GM23248 (cell line): Measurements from ENCODE around the gene ZNF628. TPM values are rescaled to one million over a fixed set of nuclear protein-coding genes. Genes with fewer than 3 reads are reported as not detected.
A peak's percentile ranks its signal among the peaks of the same experiment; 100 is the strongest.

Experiments used
- DNase-seq: peaks from one replicate; pipeline ENCODE4 v3.0.0-alpha.2; 2015
- H2AFZ ChIP-seq: fragments of 200-600 bp; sonication (generic); 2 replicates; pipeline ENCODE4 v1.6.1; 2016; ENCODE audit warnings: antibody characterized with exemption
- H3F3A ChIP-seq: fragments of 200-600 bp; sonication (generic); 2 replicates; pipeline ENCODE4 v1.6.1; 2016; ENCODE audit warnings: mild to moderate bottlenecking, antibody characterized with exemption, mixed run types; ENCODE audit not compliant: insufficient read depth
- H3K27ac ChIP-seq: fragments of 200-600 bp; sonication (generic); 2 replicates; pipeline ENCODE4 v1.5.1; 2016; ENCODE audit warnings: mild to moderate bottlenecking
- H3K27me3 ChIP-seq: fragments of 200-600 bp; sonication (generic); replicated peaks from 2 replicates; pipeline ENCODE4 v1.6.1; 2016; ENCODE audit warnings: mild to moderate bottlenecking; ENCODE audit not compliant: insufficient read depth
- H3K36me3 ChIP-seq: fragments of 200-600 bp; sonication (generic); 2 replicates; pipeline ENCODE4 v1.6.1; 2016; ENCODE audit warnings: low read depth, mild to moderate bottlenecking
- H3K4me1 ChIP-seq: fragments of 200-600 bp; sonication (generic); 2 replicates; pipeline ENCODE4 v1.6.1; 2016; ENCODE audit warnings: mild to moderate bottlenecking; ENCODE audit not compliant: insufficient read depth
- H3K4me2 ChIP-seq: fragments of 200-600 bp; sonication (generic); one replicate; pipeline ENCODE4 v1.6.1; 2016; ENCODE audit warnings: mild to moderate bottlenecking; ENCODE audit not compliant: unreplicated experiment
- H3K4me3 ChIP-seq: fragments of 200-600 bp; sonication (generic); 2 replicates; pipeline ENCODE4 v1.5.1; 2016; ENCODE audit warnings: mild to moderate bottlenecking
- H3K79me2 ChIP-seq: fragments of 200-600 bp; sonication (generic); 2 replicates; pipeline ENCODE4 v1.6.1; 2016; ENCODE audit warnings: mild to moderate bottlenecking; ENCODE audit not compliant: insufficient read depth
- H3K9ac ChIP-seq: fragments of 200-600 bp; sonication (generic); 2 replicates; pipeline ENCODE4 v1.6.1; 2016; ENCODE audit warnings: mild to moderate bottlenecking
- H3K9me2 ChIP-seq: fragments of 200-600 bp; sonication (generic); 2 replicates; pipeline ENCODE4 v1.6.1; 2016; ENCODE audit warnings: mixed run types, mild to moderate bottlenecking, moderate library complexity; ENCODE audit not compliant: insufficient read depth
- H3K9me3 ChIP-seq: fragments of 200-600 bp; sonication (generic); one replicate; pipeline ENCODE4 v1.6.1; 2017; ENCODE audit warnings: low read depth
- H4K20me1 ChIP-seq: fragments of 200-600 bp; sonication (generic); 2 replicates; pipeline ENCODE4 v1.6.0; 2016; ENCODE audit not compliant: insufficient read depth
- EZH2 ChIP-seq: fragments of 200-600 bp; sonication (generic); IDR thresholded peaks from 2 replicates; pipeline ENCODE4 v1.6.1; 2018; ENCODE audit warnings: antibody characterized with exemption, mild to moderate bottlenecking; ENCODE audit not compliant: insufficient read depth, poor library complexity, severe bottlenecking
- EZH2phosphoT487 ChIP-seq: fragments of 200-600 bp; sonication (generic); IDR thresholded peaks from 2 replicates; pipeline ENCODE4 v1.6.1; 2018; ENCODE audit warnings: antibody characterized with exemption, moderate library complexity, mild to moderate bottlenecking, low read depth; ENCODE audit not compliant: insufficient read depth
- WGBS, 2 experiments: methylation state at CpG; one replicate each; pipeline ENCODE4 v1.1.6; 2015 to 2017; ENCODE audit warnings: low lambda C conversion rate in 2 of 2, low coverage in 1 of 2; ENCODE audit errors: missing lambda C conversion rate in 2 of 2; 5-methylcytosine and 5-hydroxymethylcytosine counted together
- in situ Hi-C: fragments of 300-500 bp; cut with MboI; formaldehyde crosslinking; loops from 2 replicates; pipeline ENCODE4 v1.15.0; 2020
- polyA plus RNA-seq: library from polyadenylated mRNA; unstranded; fragments of >200 nt; fragmentation: Nextera tagmentation; extraction: Ambion mirVana; gene quantifications from 2 replicates; pipeline ENCODE4 v1.2.1, GENCODE V29; 2016
- total RNA-seq: library from RNA; depleted of rRNA; stranded (reverse); fragments of >200 nt; shearing (Covaris generic); gene quantifications from 2 replicates; pipeline ENCODE4 v1.2.3, GENCODE V29; 2014

ZNF628 gene
- total and polyA plus RNA-seq, 2 experiments from 2014 or later = 1.1 to 1.7 TPM

DNA sequence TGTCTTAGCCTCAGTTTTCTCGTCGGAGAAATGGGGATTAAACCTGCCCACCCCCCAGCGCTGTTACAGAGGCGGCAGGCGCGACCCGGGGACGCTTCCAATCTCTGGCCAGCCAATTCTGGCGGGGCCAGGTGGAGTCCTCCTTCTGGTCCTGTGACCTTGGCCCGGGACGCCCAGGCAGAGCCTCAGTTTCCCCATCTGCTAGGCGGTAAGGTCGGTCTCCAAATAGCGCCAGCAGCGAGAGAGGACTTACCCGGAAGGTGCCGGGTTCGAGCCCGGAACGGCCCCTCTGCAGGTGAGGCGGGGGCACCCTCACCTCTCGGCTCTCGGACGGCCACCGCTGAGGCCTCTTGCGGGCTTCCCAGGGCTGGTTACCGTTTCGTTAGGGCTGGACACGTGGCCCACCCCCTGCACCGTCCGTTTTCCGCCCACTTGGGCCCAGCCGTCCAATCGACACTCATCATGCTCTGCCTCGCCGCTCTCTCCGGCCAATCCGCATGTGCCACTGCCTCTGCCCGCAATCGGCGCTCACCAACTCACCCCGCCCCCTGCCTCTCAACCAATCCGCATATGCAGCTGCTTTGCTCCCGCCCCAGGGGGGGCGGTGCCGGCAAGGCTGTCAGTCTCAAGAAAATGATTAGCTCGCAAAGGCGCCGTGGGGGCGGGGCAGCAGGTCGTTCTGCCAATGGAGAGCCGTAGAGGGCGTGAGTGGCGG is 15.0 kb upstream of the ZNF628 start, which contains the start of gene ISOC2:
Gene ISOC2, minus strand, starts transcription at position 384 of the 715 bp plus-strand sequence. CDS start 5,156 bp downstream, outside the sequence.
- peak; percentile 100 for DNase-seq
- H3K9ac ChIP-seq = peak within 1 kb of the TSS; percentile 96
- 1% methylated on average over 46 to 52 of the region's 54 CpGs for WGBS, 2 experiments
- no peaks in the 10 kb centered on the region for H3K79me2 ChIP-seq
- H3K4me1 ChIP-seq = peaks cover 8% of the 10 kb centered on the region; the same call in 1 of the 2 replicates
- no peaks in the 10 kb centered on the region for H4K20me1 ChIP-seq
- H3K27ac ChIP-seq = peak within 1 kb of the TSS; percentile 84
- TF ChIP-seq EZH2 = no peak
- peak within 1 kb of the TSS; percentile 92 for H3K4me2 ChIP-seq
- H3K27me3 ChIP-seq = no peaks in the 10 kb centered on the region
- H3K4me3 ChIP-seq = peak within 1 kb of the TSS; percentile 89
- peaks cover 11% of the 10 kb centered on the region; the same call in 1 of the 2 replicates for H3F3A ChIP-seq
- no peaks in the 10 kb centered on the region for H3K9me2 ChIP-seq
- in situ Hi-C loops = no loop called here
- peak within 1 kb of the TSS; percentile 94 for H2AFZ ChIP-seq
- H3K9me3 ChIP-seq = no peaks in the 10 kb centered on the region
- no peaks in the 10 kb centered on the region for H3K36me3 ChIP-seq

DNA sequence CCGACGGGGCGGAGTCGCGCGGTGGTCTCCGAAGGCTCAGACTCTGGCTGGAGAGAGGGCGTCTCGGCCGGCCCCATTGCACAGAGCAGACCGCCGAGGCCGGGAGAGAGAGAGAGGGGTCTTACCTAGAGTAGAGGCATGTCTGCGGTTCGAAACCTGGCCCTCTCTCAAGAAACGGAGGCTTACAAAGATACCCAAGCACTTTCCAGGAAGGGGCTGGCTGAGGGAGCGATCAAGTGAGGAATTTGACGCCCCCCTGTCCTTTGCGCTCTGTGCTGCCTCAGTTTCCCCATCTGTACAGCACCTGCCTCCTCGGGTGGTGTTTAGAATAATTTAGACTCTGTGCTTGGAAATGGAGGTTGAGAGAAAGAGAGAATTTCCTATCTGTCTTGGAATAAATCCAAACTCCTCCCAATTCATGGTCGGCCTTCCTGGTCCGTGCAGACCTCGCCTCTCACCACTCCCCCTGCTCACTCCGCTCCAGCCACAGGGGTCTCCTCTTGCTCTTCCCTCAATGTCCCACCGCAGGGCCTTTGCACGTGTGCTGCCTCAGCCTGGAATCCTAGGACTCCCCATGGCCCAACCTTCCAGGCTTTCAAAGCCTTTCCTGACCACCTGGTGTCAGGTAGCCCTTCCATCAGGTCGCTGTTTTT is 14.3 kb upstream of the ZNF628 start:
- Histone ChIP-seq H3K36me3 (no peaks in the 10 kb centered on the region), H4K20me1 (no peaks in the 10 kb centered on the region), H3K4me2 (peak overlapping the region; percentile 87), H3K79me2 (no peaks in the 10 kb centered on the region), H3K4me1 (peaks cover 8% of the 10 kb centered on the region; the same call in 1 of the 2 replicates), H3K4me3 (peak overlapping the region; percentile 83), H3K9ac (peak overlapping the region; percentile 82), H3K9me2 (no peaks in the 10 kb centered on the region), H3K27me3 (no peaks in the 10 kb centered on the region), H3F3A (peaks cover 11% of the 10 kb centered on the region; the same call in 1 of the 2 replicates), H2AFZ (peak overlapping the region; percentile 94), H3K9me3 (no peaks in the 10 kb centered on the region), H3K27ac (no peak overlapping the region)
- in situ Hi-C loops = no loop called here
- DNase-seq = peak; percentile 69
- WGBS, 2 experiments = 7 to 10% methylated on average over 27 of the region's 27 CpGs
- no peak for TF ChIP-seq EZH2
- TF ChIP-seq EZH2phosphoT487 = no peak

DNA sequence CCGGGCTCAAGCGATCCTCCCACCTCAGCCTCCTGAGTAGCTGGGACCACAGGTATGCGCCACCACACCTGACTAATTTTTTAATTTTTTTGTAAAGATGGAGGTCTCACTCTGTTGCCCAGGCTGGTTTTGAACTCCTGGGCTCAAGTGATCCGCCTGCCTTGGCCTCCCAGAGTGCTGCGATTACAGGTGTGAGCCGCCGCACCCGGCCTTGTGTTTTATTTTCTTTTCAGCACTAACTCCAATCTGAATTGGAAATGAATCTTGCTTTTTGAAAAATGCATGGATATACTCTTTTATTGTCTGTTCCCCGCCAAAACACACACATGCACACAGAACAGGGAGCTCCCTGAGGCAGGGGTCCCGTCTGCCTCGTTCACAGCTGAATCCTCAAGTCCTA is 13.7 kb upstream of the ZNF628 start:
- H2AFZ ChIP-seq = no peak overlapping the region
- no peaks in the 10 kb centered on the region for H3K36me3 ChIP-seq
- peaks cover 11% of the 10 kb centered on the region; the same call in 1 of the 2 replicates for H3F3A ChIP-seq
- no peak overlapping the region for H3K9ac ChIP-seq
- no peaks in the 10 kb centered on the region for H3K79me2 ChIP-seq
- no peaks in the 10 kb centered on the region for H3K27me3 ChIP-seq
- H3K4me2 ChIP-seq = peak overlapping the region; percentile 87
- H3K4me1 ChIP-seq = peaks cover 12% of the 10 kb centered on the region
- no peaks in the 10 kb centered on the region for H3K9me3 ChIP-seq
- in situ Hi-C loops = no loop called here
- no peak for DNase-seq
- TF ChIP-seq EZH2 = no peak
- no peak overlapping the region for H3K27ac ChIP-seq
- no peaks in the 10 kb centered on the region for H4K20me1 ChIP-seq
- no peak overlapping the region; the same call in 1 of the 2 replicates for H3K4me3 ChIP-seq
- 65% methylated on average over 11 of the region's 11 CpGs for WGBS, 2 experiments
- H3K9me2 ChIP-seq = no peaks in the 10 kb centered on the region

DNA sequence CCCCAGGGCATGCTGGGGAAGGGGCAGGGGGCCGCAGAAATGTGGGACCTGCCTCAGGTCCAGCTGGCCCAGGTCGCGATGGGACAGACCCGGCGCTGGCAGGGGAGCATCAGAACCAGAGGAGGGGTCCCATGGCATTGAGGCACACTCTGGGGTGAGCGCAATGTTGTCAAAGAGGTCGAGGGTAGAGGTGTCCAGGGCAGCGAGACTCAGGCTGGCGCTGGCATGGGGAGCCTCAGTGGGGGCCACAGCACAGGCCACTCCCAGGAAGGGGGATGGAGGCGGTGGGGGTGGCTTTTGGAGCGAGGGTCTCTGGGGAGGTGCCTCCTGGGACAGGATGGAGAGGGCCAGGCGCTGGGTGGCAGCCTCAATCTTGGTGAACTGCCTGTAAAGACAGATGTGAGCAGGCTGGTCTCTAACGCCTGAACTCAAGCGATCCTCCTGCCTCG is 12.8 kb upstream of the ZNF628 start:
- no peak overlapping the region for H3K4me3 ChIP-seq
- in situ Hi-C loops = no loop called here
- no peak overlapping the region for H3K9ac ChIP-seq
- WGBS, 2 experiments = 73 to 94% methylated on average over 5 to 15 of the region's 15 CpGs
- no peak overlapping the region for H3K4me2 ChIP-seq
- peaks cover 11% of the 10 kb centered on the region; the same call in 1 of the 2 replicates for H3F3A ChIP-seq
- peaks cover 16% of the 10 kb centered on the region for H3K4me1 ChIP-seq
- no peaks in the 10 kb centered on the region for H3K27me3 ChIP-seq
- DNase-seq = no peak
- H3K27ac ChIP-seq = no peak overlapping the region
- TF ChIP-seq EZH2 (no peak), EZH2phosphoT487 (no peak)
- no peaks in the 10 kb centered on the region for H4K20me1 ChIP-seq
- no peaks in the 10 kb centered on the region for H3K79me2 ChIP-seq
- H2AFZ ChIP-seq = no peak overlapping the region
- H3K36me3 ChIP-seq = no peaks in the 10 kb centered on the region
- no peaks in the 10 kb centered on the region for H3K9me2 ChIP-seq
- H3K9me3 ChIP-seq = no peaks in the 10 kb centered on the region
